NCI-H345 treated with DMSO at 0.1 percent for 48 hours (cell line): ENCODE results near the gene LRRC73.
"Not testable (repeated sequence)": the region's sequence is repeated elsewhere in the genome, so short reads cannot be mapped to it uniquely, and the experiment has no call there.

Experiments
- DNase-seq: peaks from one replicate; lab custom pipeline; 2025; ENCODE audit not compliant: unreplicated experiment; lab: John Stamatoyannopoulos, UW

Gene LRRC73

DNA sequence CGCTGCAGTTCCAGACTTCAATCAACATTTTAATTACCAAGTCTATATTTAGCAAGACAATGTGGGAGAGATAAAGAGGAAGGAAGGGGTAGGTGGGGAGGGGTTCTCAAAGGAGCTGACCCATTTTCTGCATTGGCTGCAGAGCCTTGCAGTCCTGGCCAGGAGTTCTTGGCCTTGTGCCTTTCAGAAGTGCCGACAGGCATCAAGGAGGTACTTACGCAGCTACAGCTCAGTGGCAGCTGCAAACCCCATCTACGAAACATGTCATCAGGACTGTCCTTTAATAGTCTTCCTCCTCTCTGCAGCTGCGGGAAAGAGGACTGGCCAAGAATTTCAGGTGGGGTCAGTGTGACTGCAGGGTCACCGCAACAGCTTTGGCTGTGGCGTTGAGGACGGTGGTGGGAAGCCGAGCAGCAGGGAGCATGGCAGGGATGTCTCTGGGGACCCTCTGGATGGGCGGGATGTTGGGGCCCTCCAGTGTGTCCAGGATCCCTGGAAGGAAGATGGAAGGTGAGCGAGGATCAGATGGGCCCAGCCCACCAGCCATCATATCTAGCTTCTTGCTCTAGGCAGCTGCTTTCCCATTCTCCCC lies 1.8 kb upstream of the LRRC73 start:
- no peak for DNase-seq

DNA sequence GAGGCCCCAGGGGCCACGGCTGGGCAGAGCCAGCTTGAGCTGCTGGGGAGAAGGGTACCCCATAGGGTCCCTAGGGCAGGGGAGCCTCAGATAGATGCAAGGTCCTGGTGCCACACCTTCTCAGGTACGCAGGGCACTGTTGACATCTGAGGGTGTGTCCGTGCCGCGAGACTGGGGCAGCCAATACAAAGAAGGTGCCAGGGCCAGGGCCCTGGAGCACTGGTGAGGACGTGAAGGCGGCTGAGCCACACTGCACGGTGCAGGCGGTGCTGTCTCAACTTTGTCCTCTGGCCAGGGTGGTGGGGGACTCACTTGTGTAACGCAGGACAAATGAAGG lies 649 bp upstream of the LRRC73 start:
- no peak for DNase-seq

DNA sequence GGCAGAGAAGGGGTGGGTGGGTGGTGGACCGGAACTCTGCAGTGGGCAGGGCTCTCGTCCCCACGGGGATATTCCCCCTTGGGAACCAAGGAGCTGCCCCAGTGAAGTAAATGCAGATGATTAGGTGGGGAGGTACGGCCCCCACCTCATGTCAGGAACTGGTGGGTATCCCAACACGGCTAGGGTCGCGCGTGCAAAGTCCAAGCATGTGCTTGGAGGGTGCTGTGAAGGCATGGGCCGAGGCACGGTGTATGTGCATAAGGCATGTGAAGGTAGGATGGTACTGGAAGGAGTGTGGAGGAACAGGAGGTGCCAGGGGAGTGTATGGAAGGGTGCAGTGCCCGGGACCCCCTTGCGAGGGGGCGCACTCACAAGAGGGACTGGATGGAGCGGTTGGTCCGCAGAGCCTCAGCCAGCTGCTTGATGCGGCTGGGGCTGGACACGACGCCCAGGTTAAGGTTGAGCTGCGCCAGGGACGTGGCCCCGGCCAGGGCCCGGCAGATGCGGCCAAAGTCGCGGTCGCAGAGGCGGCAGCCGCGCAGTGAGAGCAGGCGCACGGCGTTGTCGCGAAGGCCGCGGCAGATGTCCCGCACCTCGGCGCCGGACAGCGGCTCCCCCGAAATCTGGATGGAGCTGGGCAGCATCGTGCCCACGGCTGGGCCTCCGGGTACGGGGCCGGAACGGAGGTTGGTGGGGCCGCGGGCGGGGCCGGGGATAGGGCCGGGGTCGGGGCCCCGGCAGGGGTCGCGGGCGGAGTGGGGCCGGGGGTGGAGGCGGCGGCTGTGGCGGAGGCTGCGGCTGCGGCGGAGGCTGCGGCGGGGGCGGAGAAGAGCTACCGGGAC lies 783 bp downstream of the LRRC73 start:
- no peak for DNase-seq

DNA sequence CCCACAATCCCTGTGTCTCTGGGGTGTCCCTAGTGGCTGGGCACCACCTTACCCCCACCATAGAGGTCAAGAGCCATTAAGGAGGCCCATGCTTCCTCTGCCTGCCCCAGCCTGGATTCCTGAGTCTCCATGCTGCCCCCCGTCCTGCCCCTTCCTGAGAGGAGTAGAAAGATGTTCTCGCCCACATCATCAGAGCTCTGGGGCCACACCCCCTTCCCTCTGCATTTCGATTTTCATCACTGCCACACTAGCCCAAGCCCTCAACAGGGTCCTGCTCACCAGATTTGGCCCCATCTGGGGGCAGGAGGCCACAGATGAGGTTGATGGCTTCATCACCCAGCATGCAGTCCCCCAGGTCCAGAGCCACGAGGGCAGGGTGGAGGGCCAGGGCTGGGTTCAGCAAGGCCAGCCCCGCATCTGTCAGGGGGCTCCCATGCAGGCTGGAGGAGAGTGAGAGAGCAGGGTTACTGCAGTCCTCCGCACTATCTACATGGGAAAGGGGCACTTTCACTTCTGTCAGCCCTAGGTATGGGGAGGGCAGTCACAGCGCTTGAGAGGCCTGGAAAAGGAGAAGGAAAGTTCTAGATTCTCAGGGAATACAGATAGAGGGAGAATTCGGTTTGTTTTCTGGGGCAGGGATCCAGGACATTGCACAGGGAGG lies 1.5 kb downstream of the LRRC73 start:
- DNase-seq = no peak

DNA sequence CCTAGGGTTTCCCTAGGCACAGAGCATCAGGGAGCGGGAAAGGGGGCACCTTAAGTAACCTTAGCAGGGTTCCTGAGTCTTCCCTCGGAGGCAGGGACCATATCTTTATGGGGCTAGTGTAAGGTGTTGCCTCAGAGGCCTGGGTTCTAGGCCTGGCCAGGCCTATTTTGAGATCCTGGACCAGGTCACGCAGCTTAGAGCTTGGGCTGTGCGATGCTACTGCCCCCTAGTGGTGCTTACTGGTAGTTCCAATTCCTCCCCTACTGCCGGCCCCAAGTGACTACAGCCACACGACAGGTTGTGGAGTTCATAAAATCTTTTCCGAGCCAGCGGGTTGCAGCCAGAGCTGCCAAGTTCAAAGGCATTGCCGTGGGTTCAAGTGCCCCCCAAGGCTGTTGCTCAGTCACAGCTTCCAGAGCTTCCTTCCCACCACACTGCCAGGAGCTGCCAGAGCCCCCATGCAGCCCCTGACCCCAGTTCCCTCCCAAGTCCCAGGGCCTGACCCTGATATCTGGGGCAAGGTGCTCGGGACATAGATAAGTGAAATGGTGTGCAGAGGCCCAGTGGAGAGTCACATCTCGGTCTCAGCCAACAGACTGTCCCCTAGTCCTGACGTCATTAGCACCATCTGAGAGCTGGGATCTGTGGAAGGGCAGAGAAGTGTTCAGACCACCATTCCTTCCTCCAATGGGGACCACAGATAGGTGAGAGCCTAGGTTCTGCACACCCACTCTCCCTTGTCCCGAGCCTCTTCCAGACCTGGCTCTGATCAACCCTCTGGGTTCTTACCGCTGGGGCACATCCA lies 3.3 kb downstream of the LRRC73 start:
- DNase-seq = peak; percentile 50

DNA sequence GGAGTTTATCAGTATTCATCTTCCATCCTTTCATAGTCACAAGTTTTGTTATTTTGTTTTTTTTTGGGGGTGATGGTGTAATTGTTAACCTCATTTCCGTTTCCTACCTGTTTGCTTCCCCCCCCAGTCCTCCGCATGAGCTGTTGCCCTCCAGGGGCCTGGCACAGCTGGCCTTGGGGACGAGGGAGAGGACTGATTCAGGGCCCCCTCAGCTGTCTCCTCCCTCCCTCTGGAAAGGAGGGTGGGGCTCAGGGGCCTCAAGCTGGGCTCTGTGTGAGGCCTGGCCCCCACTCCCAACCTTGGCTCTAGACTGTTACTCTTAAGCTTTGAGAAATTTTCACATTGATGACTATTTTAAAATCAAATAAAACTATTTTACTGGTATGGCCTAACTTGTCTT lies 4.0 kb downstream of the LRRC73 start:
- no peak for DNase-seq

DNA sequence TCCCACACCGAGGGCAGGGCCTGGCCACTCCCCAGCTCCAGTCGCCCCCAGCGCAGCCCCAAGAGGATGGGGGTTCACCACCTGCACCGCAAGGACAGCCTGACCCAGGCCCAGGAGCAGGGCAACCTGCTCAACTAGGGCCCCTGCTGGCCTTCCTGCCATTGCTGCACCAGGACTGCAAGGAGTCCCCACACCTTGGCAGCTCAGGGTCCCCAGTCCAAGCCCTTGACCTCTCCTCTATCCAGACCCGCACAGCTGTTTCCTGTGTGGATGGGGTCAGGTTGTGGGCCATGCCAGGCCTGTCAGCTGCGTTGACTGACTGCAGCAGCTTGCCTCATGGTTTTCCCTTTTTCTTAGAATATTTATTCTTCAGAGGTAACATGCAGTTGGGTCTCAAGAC lies 4.4 kb downstream of the LRRC73 start:
- no peak for DNase-seq

DNA sequence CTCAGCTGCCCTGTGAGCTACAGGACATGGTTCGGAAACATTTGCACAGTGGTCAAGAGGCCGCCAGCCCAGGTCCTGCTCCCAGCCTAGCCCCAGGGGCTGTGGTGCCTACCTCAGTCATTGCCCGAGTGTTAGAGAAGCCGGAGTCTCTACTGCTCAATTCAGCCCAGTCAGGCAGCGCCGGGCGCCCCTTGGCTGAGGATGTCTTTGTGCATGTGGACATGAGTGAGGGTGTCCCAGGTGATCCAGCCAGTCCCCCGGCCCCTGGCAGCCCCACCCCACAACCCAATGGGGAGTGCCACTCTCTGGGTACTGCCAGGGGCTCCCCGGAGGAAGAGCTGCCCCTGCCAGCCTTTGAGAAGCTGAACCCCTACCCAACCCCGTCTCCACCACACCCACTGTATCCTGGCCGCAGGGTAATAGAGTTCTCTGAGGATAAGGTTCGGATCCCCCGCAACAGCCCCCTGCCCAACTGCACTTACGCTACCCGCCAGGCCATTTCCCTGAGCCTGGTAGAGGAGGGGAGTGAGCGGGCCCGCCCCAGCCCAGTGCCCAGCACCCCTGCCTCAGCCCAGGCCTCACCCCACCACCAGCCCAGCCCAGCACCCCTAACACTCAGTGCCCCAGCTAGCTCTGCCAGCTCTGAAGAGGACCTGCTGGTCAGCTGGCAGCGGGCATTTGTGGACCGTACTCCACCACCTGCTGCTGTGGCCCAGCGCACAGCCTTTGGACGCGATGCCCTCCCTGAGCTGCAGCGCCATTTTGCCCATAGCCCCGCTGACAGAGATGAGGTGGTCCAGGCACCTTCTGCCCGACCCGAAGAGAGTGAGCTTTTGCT lies 5.2 kb downstream of the LRRC73 start:
- DNase-seq = no peak

DNA sequence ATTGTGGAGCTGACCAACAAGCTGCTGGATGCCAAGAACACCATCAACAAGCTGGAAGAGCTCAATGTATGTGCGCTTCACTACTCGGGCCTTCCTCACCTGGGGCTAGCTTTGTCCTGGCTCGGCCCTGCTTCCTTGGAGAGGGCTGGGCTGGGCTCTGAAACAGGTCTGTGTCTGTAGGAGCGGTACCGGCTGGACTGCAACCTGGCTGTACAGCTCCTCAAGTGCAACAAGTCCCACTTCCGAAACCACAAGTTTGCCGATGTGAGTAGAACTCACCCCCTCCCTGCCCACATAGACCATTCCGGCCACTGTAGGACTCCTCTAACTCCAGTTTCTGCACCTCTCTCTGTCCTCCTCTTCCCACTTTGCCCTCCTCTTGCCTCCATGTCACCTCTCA lies 6.7 kb downstream of the LRRC73 start:
- no peak for DNase-seq

DNA sequence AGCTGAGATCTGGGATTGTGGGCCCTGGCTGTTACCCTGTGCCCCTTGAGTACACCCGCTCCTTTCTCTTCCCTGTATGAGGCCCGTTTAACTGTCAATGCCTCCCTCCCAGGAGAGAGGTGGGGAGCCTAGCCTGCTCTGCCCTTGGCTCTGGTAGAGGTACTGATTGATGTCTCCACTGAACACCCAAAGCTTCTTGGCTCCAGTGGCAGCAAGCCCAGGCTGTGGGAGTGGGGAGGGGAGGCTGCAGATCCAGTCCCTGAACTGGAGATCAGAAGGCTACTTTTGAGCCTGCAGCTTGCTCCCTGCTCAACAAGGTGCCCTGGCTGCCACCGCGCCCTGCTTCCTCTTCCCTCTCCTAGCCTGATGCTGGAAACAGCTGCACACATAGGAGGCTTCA lies 7.5 kb downstream of the LRRC73 start:
- no peak for DNase-seq

DNA sequence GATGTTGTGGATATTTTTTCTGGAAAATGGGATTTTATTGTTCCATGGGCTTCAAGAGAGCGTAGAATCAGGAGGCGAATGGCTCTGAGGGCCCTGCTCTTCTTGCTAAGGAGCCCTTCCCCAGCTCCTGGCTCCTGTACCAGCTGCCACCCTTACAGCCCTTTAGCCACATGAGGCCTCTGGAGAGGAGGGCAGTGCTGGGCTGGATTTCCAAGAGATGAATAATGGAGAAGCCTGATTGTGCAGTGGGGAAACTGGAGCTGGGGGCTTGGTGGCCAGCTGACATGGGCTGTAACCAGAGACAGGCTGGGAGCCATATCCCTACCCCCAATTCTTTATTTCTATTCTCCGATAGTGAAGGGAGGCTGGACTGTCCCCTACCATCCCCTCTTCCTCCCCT lies 9.2 kb downstream of the LRRC73 start:
- DNase-seq = no peak

DNA sequence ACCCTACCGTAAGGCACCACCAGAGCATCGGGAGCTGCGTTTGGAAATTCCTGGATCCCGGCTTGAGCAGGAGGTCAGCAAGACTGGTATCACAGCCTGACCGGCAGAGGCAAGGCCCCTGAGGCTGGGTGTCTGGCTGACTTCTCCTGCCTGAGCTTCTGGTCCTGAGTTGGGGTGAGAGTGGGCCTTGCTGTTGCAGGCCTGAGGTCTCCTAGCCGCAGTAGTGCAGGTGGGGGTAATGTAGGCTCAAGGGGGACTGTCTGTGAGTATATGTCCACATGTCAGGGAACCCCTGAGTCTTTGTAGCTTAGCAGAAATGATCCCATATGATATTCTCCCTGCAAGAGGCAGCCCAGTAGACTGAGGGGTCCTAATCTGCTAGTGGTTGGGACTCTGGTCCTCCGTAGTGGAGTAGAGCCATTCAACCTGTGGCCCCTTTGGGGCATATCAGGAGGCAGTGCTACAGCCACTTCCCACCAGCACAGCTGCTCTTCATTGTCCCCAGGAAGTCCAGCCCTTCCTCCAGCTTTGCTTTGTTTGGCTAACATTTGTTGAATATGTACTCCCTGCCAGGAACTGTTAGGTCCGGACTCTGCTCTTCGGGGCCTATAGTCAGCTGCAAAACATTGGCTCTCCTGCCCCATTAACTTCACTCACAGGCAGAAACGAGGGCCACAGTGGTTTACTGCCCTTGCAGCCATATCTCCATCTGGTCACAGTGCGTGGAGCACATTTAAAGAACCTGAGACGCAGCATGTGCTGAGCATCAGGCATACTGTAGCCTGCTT lies 10.9 kb downstream of the LRRC73 start:
- DNase-seq = no peak

DNA sequence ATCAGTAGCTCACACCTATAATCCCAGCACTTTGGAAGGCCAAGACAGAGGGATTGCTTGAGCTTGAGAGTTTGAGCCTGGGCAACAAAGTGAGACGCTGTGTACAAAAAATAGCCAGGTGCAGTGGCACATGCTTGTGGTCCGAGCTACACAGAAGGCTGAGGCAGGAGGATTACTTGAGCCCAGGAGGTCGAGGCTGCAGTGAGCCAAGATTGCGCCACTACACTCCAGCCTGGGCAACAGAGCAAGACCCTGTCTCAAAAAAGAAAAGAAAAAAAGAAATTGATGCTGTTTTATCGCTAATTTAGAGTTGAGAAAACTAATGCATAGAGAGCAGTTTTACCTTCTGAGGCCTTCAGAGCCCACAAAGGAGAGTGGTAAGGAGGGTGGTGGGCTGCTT lies 11.9 kb downstream of the LRRC73 start:
- not testable (repeated sequence) for DNase-seq

DNA sequence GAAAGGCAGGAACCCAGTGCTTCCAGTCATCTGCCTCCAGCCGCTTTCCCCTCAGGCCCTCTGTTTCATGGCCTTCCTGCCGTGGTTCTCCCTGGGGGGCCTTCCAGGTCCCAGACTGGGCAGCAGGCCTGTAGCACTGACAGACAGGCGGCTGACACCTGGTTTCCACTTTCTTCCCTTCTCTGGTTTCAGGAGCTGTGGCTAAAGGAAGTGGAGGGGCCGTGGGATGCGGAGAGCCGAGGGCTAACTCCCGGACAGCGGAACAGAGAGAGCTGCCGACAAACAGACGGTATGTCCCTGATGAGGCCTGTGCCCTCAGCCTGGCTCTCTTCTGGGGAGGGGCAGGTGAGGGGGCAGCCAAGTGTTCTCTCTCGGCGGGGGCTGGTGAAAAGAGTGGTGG lies 12.5 kb downstream of the LRRC73 start:
- no peak for DNase-seq

DNA sequence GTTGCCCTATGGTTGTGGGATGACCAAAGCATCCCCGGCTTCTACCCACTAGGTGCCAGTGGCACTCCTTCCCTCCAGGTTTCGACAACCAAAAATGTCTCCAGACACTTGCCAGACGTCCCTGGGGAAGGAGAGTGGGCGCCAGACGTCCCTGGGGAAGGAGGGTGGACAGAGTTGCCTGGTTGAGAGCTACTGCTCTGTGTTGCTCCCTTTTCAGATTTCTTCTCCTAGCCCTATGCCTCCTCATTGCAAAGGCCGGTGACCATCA lies 13.1 kb downstream of the LRRC73 start:
- DNase-seq = no peak

DNA sequence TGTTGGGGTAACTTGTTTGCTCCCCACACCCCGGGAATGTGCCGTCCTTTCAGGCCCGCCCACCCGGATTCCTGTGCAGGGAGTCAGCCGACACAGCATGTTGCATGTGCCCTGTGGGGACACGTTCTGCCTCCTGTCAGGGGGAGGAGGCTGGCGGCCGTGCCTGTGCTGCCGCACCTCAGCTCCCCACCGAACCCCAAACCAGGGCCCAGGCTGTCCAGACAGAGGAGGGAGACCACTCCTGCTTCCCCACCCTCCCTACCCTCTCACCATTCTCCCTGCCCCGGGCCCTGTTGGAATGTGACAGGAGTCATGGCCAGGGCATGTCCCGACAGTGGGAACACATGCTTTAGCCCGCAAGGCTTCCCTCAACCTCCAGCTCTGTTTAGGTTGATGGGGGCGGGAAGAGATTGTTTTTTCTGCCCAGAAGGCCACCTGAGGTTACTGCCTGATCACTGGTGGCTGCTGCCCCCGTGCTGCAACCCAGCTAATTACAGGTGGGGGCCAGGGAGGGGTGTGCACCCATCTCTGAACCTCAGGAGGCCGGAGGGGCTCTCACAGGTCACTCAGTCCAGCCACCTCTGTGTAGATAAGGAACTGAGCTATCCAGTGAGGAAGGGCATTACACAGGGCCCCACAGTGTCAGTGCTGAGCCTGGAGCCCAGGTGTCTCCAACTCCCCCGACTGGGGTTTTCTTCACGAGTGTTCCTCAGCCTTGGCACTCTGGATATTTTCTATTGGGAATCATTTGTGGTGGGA lies 13.6 kb downstream of the LRRC73 start:
- DNase-seq = no peak

DNA sequence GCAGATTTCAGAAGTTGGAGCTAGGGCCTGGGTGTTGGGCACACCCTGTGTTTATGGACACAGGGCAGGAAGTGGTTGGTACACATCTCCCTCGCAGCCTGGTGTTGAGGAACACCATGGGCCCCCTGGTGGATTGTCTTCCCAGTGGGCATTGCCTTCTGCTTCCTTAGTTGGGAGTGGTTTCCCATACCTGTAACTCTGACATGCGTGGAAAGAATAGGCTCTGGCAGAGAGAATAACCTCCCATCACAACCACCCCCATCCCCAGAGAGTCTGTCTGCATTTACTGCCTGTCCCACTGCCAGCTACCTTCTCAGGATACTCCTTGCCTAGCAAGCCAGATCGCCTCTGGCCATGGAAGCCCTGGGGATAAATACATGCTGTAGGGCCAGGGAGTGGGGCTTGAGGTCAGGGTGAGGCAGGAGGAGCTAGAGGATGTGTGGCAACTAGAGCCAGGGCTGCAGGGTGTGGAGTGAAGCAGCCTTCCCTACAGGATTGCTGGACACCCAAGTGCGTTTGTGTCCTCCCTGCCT lies 14.7 kb downstream of the LRRC73 start:
- DNase-seq = no peak

DNA sequence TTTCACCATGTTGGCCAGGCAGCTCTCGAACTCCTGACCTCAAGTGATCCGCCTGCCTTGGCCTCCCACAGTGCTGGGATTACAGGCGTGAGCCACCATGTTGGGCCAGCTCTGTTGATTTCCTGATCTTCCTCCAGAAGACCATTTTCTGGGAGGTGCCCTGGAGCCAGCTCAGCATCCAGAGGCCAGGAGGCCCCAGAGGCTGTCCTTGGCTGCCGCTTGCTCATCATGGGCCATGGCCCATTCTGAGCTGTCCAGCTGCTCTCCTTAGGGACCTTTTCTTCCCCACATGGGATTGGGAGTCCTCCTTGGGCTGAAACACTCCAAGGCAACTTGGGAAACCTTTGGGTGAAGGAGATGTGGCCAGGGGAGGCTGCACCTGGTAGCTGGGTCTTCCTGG lies 15.4 kb downstream of the LRRC73 start:
- DNase-seq = no peak

DNA sequence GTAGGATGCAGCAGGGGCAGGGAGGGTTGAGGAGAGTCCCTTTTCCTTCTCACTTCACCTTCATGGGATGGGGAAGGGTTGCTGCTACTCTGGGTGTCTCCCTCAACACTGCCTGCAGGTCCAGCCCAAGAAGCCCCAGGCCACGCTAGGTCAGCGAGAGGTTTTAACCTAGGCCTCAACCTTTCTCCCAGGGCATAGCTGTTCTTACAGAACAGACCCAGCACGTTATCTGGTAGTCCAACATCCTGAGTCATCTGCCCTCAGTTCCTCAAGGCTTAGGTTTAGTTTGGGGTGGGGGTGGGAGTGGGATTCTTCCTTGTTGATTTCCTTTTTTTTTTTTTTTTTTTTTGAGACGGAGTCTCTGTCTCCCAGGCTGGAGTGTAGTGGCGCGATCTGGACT lies 15.8 kb downstream of the LRRC73 start:
- DNase-seq = no peak
